Neuronal stem cell (in vitro differentiated cells): Measurements from ENCODE around the gene ATRN.

Experiments
- DNase-seq: peaks from one replicate; pipeline ENCODE4 v3.0.0-alpha.2; 2013; ENCODE audit warnings: low spot score
- H2AFZ ChIP-seq: one replicate; pipeline ENCODE4 v1.6.1; 2013; ENCODE audit warnings: mild to moderate bottlenecking, low read length, inconsistent platforms
- H2AK5ac ChIP-seq: 2 replicates; pipeline ENCODE4 v1.6.1; 2013; ENCODE audit warnings: low read depth, mild to moderate bottlenecking, inconsistent platforms, low read length, moderate library complexity, mixed read lengths
- H2BK120ac ChIP-seq: 2 replicates; pipeline ENCODE4 v1.6.1; 2013; ENCODE audit warnings: low read depth, mild to moderate bottlenecking, inconsistent platforms, low read length, moderate library complexity, mixed read lengths
- H2BK12ac ChIP-seq: one replicate; pipeline ENCODE4 v1.6.1; 2013; ENCODE audit warnings: low read length, inconsistent platforms
- H2BK15ac ChIP-seq: 2 replicates; pipeline ENCODE4 v1.6.1; 2013; ENCODE audit warnings: mild to moderate bottlenecking, low read length, inconsistent platforms, mixed read lengths
- H2BK5ac ChIP-seq: one replicate; pipeline ENCODE4 v1.6.1; 2013; ENCODE audit warnings: inconsistent platforms, mild to moderate bottlenecking, low read length, moderate library complexity
- H3K14ac ChIP-seq: one replicate; pipeline ENCODE4 v1.6.1; 2013; ENCODE audit warnings: low read length, inconsistent platforms
- H3K18ac ChIP-seq: 2 replicates; pipeline ENCODE4 v1.6.1; 2013; ENCODE audit warnings: low read length, inconsistent platforms
- H3K23ac ChIP-seq: 2 replicates; pipeline ENCODE4 v1.6.1; 2013; ENCODE audit warnings: low read depth, mild to moderate bottlenecking, mixed read lengths, low read length, inconsistent platforms; ENCODE audit not compliant: poor library complexity
- H3K27ac ChIP-seq: replicated peaks from 3 replicates; pipeline ENCODE4 v1.5.1; 2013; ENCODE audit warnings: low read length, inconsistent platforms
- H3K27me3 ChIP-seq, 3 experiments: 2 replicates each; pipeline ENCODE4 v1.6.1; 2013; ENCODE audit warnings: low read length in 3 of 3, mild to moderate bottlenecking in 2 of 3, inconsistent platforms in 1 of 3, low read depth in 1 of 3, mixed read lengths in 1 of 3, moderate library complexity in 1 of 3; ENCODE audit not compliant: control insufficient read depth in 3 of 3, insufficient read depth in 3 of 3
- H3K36me3 ChIP-seq, 2 donors: replicated peaks in 1 of 2; 2 replicates each; pipeline ENCODE4 v1.6.1; 2013; ENCODE audit warnings: low read length in 2 of 2; ENCODE audit not compliant: control insufficient read depth in 2 of 2, insufficient read depth in 2 of 2
- H3K4ac ChIP-seq: 2 replicates; pipeline ENCODE4 v1.6.1; 2013; ENCODE audit warnings: inconsistent platforms, mild to moderate bottlenecking, low read length, moderate library complexity
- H3K4me1 ChIP-seq, 2 donors: 1 replicate in 1 of 2; 2 replicates in 1 of 2; pipeline ENCODE4 v1.6.1; 2013; ENCODE audit warnings: low read length in 2 of 2, low read depth in 1 of 2; ENCODE audit not compliant: control insufficient read depth in 2 of 2, insufficient read depth in 1 of 2
- H3K4me2 ChIP-seq: one replicate; pipeline ENCODE4 v1.6.1; 2013; ENCODE audit warnings: mild to moderate bottlenecking, low read length, inconsistent platforms; ENCODE audit not compliant: insufficient read depth, poor library complexity, severe bottlenecking
- H3K4me3 ChIP-seq, 2 donors: 2 replicates each; pipeline ENCODE4 v1.5.1; 2013; ENCODE audit warnings: low read length in 2 of 2, mild to moderate bottlenecking in 2 of 2, inconsistent platforms in 1 of 2, moderate library complexity in 1 of 2
- H3K79me1 ChIP-seq: one replicate; pipeline ENCODE4 v1.6.1; 2013; ENCODE audit warnings: low read depth, mild to moderate bottlenecking, inconsistent platforms, low read length, moderate library complexity
- H3K9ac ChIP-seq: one replicate; pipeline ENCODE4 v1.6.1; 2013; ENCODE audit warnings: mild to moderate bottlenecking, low read depth, low read length, inconsistent platforms; ENCODE audit not compliant: poor library complexity
- H3K9me3 ChIP-seq, 2 donors: replicated peaks in 1 of 2; 2 replicates each; pipeline versions ENCODE3 to v1.6.1; 2013; ENCODE audit warnings: low read length in 2 of 2, mild to moderate bottlenecking in 2 of 2, inconsistent platforms in 1 of 2, low read depth in 1 of 2, mixed read lengths in 1 of 2, moderate library complexity in 1 of 2; ENCODE audit not compliant: control insufficient read depth in 2 of 2, insufficient read depth in 1 of 2
- H4K8ac ChIP-seq: one replicate; pipeline ENCODE4 v1.6.1; 2013; ENCODE audit warnings: low read depth, mild to moderate bottlenecking, inconsistent platforms, low read length, moderate library complexity
- H4K91ac ChIP-seq: one replicate; pipeline ENCODE4 v1.6.1; 2013; ENCODE audit warnings: low read length, low read depth, mild to moderate bottlenecking, inconsistent platforms; ENCODE audit not compliant: poor library complexity
- WGBS, 2 donors: extraction: QIAGEN DNeasy Blood & Tissue Kit; methylation state at CpG; one replicate each; pipeline ENCODE4 v1.1.7; 2013; ENCODE audit warnings: missing lambda C conversion rate in 2 of 2, mixed read lengths in 1 of 2; ENCODE audit not compliant: insufficient read length in 2 of 2, insufficient replicate concordance in 1 of 2; ENCODE audit errors: extremely low coverage in 2 of 2; 5-methylcytosine and 5-hydroxymethylcytosine counted together

Gene ATRN

GRCh38 chr20:3687655-3688054, 216.8 kb downstream of the ATRN start:
- Histone ChIP-seq H3K27ac (no peak overlapping the region), H3K14ac (no peak overlapping the region), H3K4me2 (no peak overlapping the region), H3K9ac (no peak overlapping the region), H2BK12ac (no peak overlapping the region), H3K79me1 (no peaks in the 10 kb centered on the region), H4K91ac (no peak overlapping the region), H3K18ac (no peak overlapping the region), H2AFZ (peak overlapping the region; percentile 72), H3K36me3 (no peaks in the 10 kb centered on the region), H2BK5ac (no peak overlapping the region), H3K4me1 (no peaks in the 10 kb centered on the region), H3K27me3 (peaks cover 0 to 56% (median 0%) of the 10 kb centered on the region in 3 experiments), H2BK120ac (no peak overlapping the region), H4K8ac (no peak overlapping the region), H3K9me3 (no peaks in the 10 kb centered on the region), H3K23ac (no peak overlapping the region), H2BK15ac (no peak overlapping the region), H3K4ac (no peak overlapping the region), H3K4me3 (no peak overlapping the region), H2AK5ac (no peak overlapping the region)
- no peak for DNase-seq
- no CpG with 5 or more reads among the region's 2 CpGs for WGBS, 2 donors

- Histone ChIP-seq H3K18ac (no peak overlapping the region), H2AK5ac (no peak overlapping the region), H3K4me2 (no peak overlapping the region), H4K91ac (no peak overlapping the region), H2BK5ac (no peak overlapping the region), H2BK15ac (no peak overlapping the region), H3K36me3 (no peaks in the 10 kb centered on the region), H2BK12ac (no peak overlapping the region), H3K4me1 (no peaks in the 10 kb centered on the region), H3K14ac (no peak overlapping the region), H4K8ac (no peak overlapping the region), H3K4ac (no peak overlapping the region), H3K4me3 (no peak overlapping the region), H3K27ac (no peak overlapping the region), H3K9me3 (no peaks in the 10 kb centered on the region), H2AFZ (no peak overlapping the region), H3K23ac (no peak overlapping the region), H2BK120ac (no peak overlapping the region), H3K79me1 (no peaks in the 10 kb centered on the region), H3K9ac (no peak overlapping the region), H3K27me3 (peaks cover 0 to 39% (median 0%) of the 10 kb centered on the region in 3 experiments)
- DNase-seq: no peak
- no CpG with 5 or more reads among the region's 11 CpGs for WGBS, 2 donors
Observed at GRCh38 chr20:3689978-3690377, 219.2 kb downstream of the ATRN start.

- Histone ChIP-seq H3K4me2 (no peak overlapping the region), H3K79me1 (no peaks in the 10 kb centered on the region), H2AFZ (no peak overlapping the region), H2BK120ac (no peak overlapping the region), H4K8ac (no peak overlapping the region), H3K9ac (no peak overlapping the region), H3K4me3 (no peak overlapping the region), H2BK15ac (no peak overlapping the region), H3K23ac (no peak overlapping the region), H2AK5ac (no peak overlapping the region), H3K4ac (no peak overlapping the region), H3K9me3 (no peaks in the 10 kb centered on the region), H3K27ac (no peak overlapping the region), H3K36me3 (no peaks in the 10 kb centered on the region), H3K18ac (no peak overlapping the region), H3K14ac (no peak overlapping the region), H4K91ac (no peak overlapping the region), H2BK5ac (no peak overlapping the region), H3K27me3 (peaks cover 0 to 35% (median 0%) of the 10 kb centered on the region in 3 experiments), H3K4me1 (no peaks in the 10 kb centered on the region), H2BK12ac (no peak overlapping the region)
- no peak for DNase-seq
- no CpG with 5 or more reads among the region's 3 CpGs for WGBS, 2 donors
Observed at GRCh38 chr20:3690413-3690812, 219.6 kb downstream of the ATRN start.

GRCh38 chr20:3691306-3691705, 220.5 kb downstream of the ATRN start:
- Histone ChIP-seq H3K27me3 (peaks cover 0 to 26% (median 0%) of the 10 kb centered on the region in 3 experiments), H4K91ac (no peak overlapping the region), H2BK120ac (no peak overlapping the region), H2BK15ac (peak overlapping the region; percentile 30), H3K36me3 (no peaks in the 10 kb centered on the region), H2AK5ac (peak overlapping the region; percentile 83), H3K4me2 (no peak overlapping the region), H3K4me1 (no peaks in the 10 kb centered on the region), H3K4ac (no peak overlapping the region), H3K9me3 (peaks cover 0 to 2% of the 10 kb centered on the region in 2 donors), H2BK5ac (no peak overlapping the region), H2BK12ac (no peak overlapping the region), H3K9ac (no peak overlapping the region), H4K8ac (no peak overlapping the region), H3K27ac (no peak overlapping the region), H3K18ac (no peak overlapping the region), H3K4me3 (no peak overlapping the region), H3K79me1 (no peaks in the 10 kb centered on the region), H2AFZ (no peak overlapping the region), H3K23ac (no peak overlapping the region), H3K14ac (no peak overlapping the region)
- no CpG with 5 or more reads among the region's 16 CpGs for WGBS, 2 donors
- no peak for DNase-seq
